ENCODE measurements around the gene SLC18A3.

The SLC18A3 gene

GRCh38 chr10:49627038-49627437 lies 16.9 kb downstream of the SLC18A3 start:
- ChIA-PET POLR2A (no interaction called here), CTCF (no interaction called here)
- no peak for TF ChIP-seq CTCF (IDR thresholded peaks at IDR 0.05; ENCODE audit: insufficient read depth, low read length, missing control alignments)
- no peak for DNase-seq (ENCODE audit: low read depth, low spot score)
- no peak overlapping the region for H3K4me3 ChIP-seq (ENCODE audit: low read depth, low read length)

- ChIA-PET POLR2A (no interaction called here), CTCF (no interaction called here)
- DNase-seq (ENCODE audit: low read depth, low spot score), result no peak
- no peak overlapping the region for H3K4me3 ChIP-seq (ENCODE audit: low read depth, low read length)
- no peak for TF ChIP-seq CTCF (IDR thresholded peaks at IDR 0.05; ENCODE audit: insufficient read depth, low read length, missing control alignments)
Observed at GRCh38 chr10:49627644-49628247, 17.6 kb downstream of the SLC18A3 start.

- TF ChIP-seq CTCF (IDR thresholded peaks at IDR 0.05; ENCODE audit: insufficient read depth, low read length, missing control alignments), result no peak
- CTCF ChIA-PET, result no interaction called here
- POLR2A ChIA-PET, result no interaction called here
Observed at GRCh38 chr10:49628599-49628998, 18.5 kb downstream of the SLC18A3 start.

GRCh38 chr10:49629431-49629881 lies 19.3 kb downstream of the SLC18A3 start:
- DNase-seq (ENCODE audit: low read depth, low spot score), result no peak
- CTCF ChIA-PET, result no interaction called here
- POLR2A ChIA-PET, result no interaction called here
- TF ChIP-seq CTCF (IDR thresholded peaks at IDR 0.05; ENCODE audit: insufficient read depth, low read length, missing control alignments), result no peak
- H3K4me3 ChIP-seq (ENCODE audit: low read depth, low read length), result no peak overlapping the region

More at GRCh38 chr10:49628599-49628998, 18.5 kb downstream of the SLC18A3 start:
- no peak overlapping the region for H3K4me3 ChIP-seq (ENCODE audit: low read depth, low read length)
- no peak for DNase-seq (ENCODE audit: low read depth, low spot score)

- DNase-seq (ENCODE audit: low read depth, low spot score), result no peak
- H3K4me3 ChIP-seq (ENCODE audit: low read depth, low read length), result no peak overlapping the region
- ChIA-PET CTCF (interaction anchor here (0.7 kb wide), 1 partner anchor 37 kb away, joined by 3 read pairs; no protein-coding TSS in a partner anchor), POLR2A (no interaction called here)
- no peak for TF ChIP-seq CTCF (IDR thresholded peaks at IDR 0.05; ENCODE audit: insufficient read depth, low read length, missing control alignments)
Observed at GRCh38 chr10:49631975-49632374, 21.9 kb downstream of the SLC18A3 start.

- POLR2A ChIA-PET, result no interaction called here
- no peak for TF ChIP-seq CTCF (IDR thresholded peaks at IDR 0.05; ENCODE audit: insufficient read depth, low read length, missing control alignments)
Observed at GRCh38 chr10:49632406-49633317, 22.6 kb downstream of the SLC18A3 start.

More at GRCh38 chr10:49632406-49633317, 22.6 kb downstream of the SLC18A3 start:
- H3K4me3 ChIP-seq (ENCODE audit: low read depth, low read length), result no peak overlapping the region
- DNase-seq (ENCODE audit: low read depth, low spot score), result no peak
- CTCF ChIA-PET, result interaction anchor here (0.7 kb wide), 1 partner anchor 38 kb away, joined by 3 read pairs; no protein-coding TSS in a partner anchor

Data from AG04449 (cell line).